SK-N-SH treated with all-trans-retinoic acid at 6 μM for 48 hours (cell line): ENCODE results near the gene GAPDHS.

Experiments used
- CSDC2 ChIP-seq: fragments of 250-450 bp; sonication (Bioruptor Pico); IDR thresholded peaks from 2 replicates; pipeline ENCODE4 v1.5.0; 2020; ENCODE audit warnings: mild to moderate bottlenecking, moderate library complexity
- ESRRG ChIP-seq: fragments of 250-450 bp; sonication (Bioruptor Pico); IDR thresholded peaks from 2 replicates; pipeline ENCODE4 v1.6.1; 2021; ENCODE audit warnings: mild to moderate bottlenecking
- GLIS3 ChIP-seq: fragments of 250-450 bp; sonication (Bioruptor Pico); IDR thresholded peaks from 2 replicates; pipeline ENCODE4 v1.5.0; 2020; ENCODE audit warnings: mild to moderate bottlenecking, moderate library complexity
- PPARA ChIP-seq: fragments of 250-450 bp; sonication (Bioruptor Pico); IDR thresholded peaks from 2 replicates; pipeline ENCODE4 v1.5.0; 2020; ENCODE audit warnings: mild to moderate bottlenecking, borderline replicate concordance
- RARB ChIP-seq: fragments of 250-450 bp; sonication (Bioruptor Pico); IDR thresholded peaks from 2 replicates; pipeline ENCODE4 v1.8.0; 2021; ENCODE audit warnings: mild to moderate bottlenecking, moderate library complexity
- TCF4 ChIP-seq: fragments of 250-450 bp; sonication (Bioruptor Pico); IDR thresholded peaks from 2 replicates; pipeline ENCODE4 v1.8.0; 2021; ENCODE audit warnings: mild to moderate bottlenecking, moderate library complexity, borderline replicate concordance
- TF ChIP-seq, protein P1 (sequence below): fragments of 250-450 bp; sonication (Bioruptor Pico); IDR thresholded peaks from 2 replicates; pipeline ENCODE4 v1.5.1; 2020; ENCODE audit warnings: low read depth, mild to moderate bottlenecking, moderate library complexity
- TF ChIP-seq, protein P2 (sequence below): fragments of 250-450 bp; sonication (Bioruptor Pico); IDR thresholded peaks from 2 replicates; pipeline ENCODE4 v1.5.0; 2020; ENCODE audit warnings: mild to moderate bottlenecking, moderate library complexity
- TF ChIP-seq, protein P3 (sequence below): fragments of 250-450 bp; sonication (Bioruptor Pico); IDR thresholded peaks from 2 replicates; pipeline ENCODE4 v1.8.0; 2020; ENCODE audit warnings: mild to moderate bottlenecking, moderate library complexity, borderline replicate concordance
- TF ChIP-seq, protein P4 (sequence below): fragments of 250-450 bp; sonication (Bioruptor Pico); IDR thresholded peaks from 2 replicates; pipeline ENCODE4 v1.5.1; 2021; ENCODE audit warnings: mild to moderate bottlenecking, moderate library complexity

DNA sequence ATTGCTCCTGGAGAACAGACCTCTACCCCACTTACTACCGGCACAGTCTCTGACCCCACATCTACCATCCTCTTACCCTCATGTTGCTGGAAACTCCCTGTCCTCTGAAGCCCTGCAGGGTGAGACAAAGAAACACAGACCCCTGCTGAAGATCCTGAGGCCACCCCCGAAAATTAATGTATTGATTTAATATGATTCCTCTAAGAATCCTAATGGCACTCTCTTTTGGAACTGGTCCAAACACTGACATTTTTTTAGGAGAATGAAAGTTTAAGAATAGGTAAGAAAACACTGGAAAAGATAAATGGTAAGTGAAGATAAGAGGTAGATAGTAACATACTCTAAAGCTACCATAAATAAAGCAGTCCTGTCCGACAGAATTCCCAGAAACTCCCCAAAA, 25.1 kb upstream of the GAPDHS start:
- TF ChIP-seq GLIS3 (CRISPR knock-in tag): no peak
- no peak for TF ChIP-seq TCF4 (CRISPR knock-in tag)
- TF ChIP-seq, protein P1, sequence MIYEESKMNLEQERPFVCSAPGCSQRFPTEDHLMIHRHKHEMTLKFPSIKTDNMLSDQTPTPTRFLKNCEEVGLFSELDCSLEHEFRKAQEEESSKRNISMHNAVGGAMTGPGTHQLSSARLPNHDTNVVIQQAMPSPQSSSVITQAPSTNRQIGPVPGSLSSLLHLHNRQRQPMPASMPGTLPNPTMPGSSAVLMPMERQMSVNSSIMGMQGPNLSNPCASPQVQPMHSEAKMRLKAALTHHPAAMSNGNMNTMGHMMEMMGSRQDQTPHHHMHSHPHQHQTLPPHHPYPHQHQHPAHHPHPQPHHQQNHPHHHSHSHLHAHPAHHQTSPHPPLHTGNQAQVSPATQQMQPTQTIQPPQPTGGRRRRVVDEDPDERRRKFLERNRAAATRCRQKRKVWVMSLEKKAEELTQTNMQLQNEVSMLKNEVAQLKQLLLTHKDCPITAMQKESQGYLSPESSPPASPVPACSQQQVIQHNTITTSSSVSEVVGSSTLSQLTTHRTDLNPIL (CRISPR knock-in tag): no peak
- TF ChIP-seq CSDC2 (CRISPR knock-in tag): no peak
- TF ChIP-seq PPARA: no peak
- TF ChIP-seq, protein P2, sequence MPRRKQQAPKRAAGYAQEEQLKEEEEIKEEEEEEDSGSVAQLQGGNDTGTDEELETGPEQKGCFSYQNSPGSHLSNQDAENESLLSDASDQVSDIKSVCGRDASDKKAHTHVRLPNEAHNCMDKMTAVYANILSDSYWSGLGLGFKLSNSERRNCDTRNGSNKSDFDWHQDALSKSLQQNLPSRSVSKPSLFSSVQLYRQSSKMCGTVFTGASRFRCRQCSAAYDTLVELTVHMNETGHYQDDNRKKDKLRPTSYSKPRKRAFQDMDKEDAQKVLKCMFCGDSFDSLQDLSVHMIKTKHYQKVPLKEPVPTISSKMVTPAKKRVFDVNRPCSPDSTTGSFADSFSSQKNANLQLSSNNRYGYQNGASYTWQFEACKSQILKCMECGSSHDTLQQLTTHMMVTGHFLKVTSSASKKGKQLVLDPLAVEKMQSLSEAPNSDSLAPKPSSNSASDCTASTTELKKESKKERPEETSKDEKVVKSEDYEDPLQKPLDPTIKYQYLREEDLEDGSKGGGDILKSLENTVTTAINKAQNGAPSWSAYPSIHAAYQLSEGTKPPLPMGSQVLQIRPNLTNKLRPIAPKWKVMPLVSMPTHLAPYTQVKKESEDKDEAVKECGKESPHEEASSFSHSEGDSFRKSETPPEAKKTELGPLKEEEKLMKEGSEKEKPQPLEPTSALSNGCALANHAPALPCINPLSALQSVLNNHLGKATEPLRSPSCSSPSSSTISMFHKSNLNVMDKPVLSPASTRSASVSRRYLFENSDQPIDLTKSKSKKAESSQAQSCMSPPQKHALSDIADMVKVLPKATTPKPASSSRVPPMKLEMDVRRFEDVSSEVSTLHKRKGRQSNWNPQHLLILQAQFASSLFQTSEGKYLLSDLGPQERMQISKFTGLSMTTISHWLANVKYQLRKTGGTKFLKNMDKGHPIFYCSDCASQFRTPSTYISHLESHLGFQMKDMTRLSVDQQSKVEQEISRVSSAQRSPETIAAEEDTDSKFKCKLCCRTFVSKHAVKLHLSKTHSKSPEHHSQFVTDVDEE (CRISPR knock-in tag): no peak
- TF ChIP-seq, protein P3, sequence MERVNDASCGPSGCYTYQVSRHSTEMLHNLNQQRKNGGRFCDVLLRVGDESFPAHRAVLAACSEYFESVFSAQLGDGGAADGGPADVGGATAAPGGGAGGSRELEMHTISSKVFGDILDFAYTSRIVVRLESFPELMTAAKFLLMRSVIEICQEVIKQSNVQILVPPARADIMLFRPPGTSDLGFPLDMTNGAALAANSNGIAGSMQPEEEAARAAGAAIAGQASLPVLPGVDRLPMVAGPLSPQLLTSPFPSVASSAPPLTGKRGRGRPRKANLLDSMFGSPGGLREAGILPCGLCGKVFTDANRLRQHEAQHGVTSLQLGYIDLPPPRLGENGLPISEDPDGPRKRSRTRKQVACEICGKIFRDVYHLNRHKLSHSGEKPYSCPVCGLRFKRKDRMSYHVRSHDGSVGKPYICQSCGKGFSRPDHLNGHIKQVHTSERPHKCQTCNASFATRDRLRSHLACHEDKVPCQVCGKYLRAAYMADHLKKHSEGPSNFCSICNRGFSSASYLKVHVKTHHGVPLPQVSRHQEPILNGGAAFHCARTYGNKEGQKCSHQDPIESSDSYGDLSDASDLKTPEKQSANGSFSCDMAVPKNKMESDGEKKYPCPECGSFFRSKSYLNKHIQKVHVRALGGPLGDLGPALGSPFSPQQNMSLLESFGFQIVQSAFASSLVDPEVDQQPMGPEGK: no peak
- TF ChIP-seq, protein P4, sequence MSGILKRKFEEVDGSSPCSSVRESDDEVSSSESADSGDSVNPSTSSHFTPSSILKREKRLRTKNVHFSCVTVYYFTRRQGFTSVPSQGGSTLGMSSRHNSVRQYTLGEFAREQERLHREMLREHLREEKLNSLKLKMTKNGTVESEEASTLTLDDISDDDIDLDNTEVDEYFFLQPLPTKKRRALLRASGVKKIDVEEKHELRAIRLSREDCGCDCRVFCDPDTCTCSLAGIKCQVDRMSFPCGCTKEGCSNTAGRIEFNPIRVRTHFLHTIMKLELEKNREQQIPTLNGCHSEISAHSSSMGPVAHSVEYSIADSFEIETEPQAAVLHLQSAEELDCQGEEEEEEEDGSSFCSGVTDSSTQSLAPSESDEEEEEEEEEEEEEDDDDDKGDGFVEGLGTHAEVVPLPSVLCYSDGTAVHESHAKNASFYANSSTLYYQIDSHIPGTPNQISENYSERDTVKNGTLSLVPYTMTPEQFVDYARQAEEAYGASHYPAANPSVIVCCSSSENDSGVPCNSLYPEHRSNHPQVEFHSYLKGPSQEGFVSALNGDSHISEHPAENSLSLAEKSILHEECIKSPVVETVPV (CRISPR knock-in tag): no peak
- TF ChIP-seq ESRRG: no peak
- no peak for TF ChIP-seq RARB (CRISPR knock-in tag)
